SK-N-MC (cell line): ENCODE data around the gene CDC20B.

Experiments
- EZH2 ChIP-seq: fragments of 200-600 bp; sonication (generic); IDR thresholded peaks from one replicate; pipeline ENCODE4 v1.6.1; 2017; ENCODE audit warnings: antibody characterized with exemption
- POLR2AphosphoS5 ChIP-seq: IDR thresholded peaks from 2 replicates; pipeline ENCODE4 v1.6.1; 2012; ENCODE audit warnings: mild to moderate bottlenecking, low read depth, low read length, borderline replicate concordance

GRCh38 chr5:55141945-55142690 lies 30.9 kb downstream of the CDC20B start:
- no peak for TF ChIP-seq EZH2
- TF ChIP-seq POLR2AphosphoS5 = no peak
